Vagina (tissue), 2 donors: Measurements from ENCODE around the gene SIGLEC7. TPM values are rescaled to one million over a fixed set of nuclear protein-coding genes. Genes with fewer than 3 reads are reported as not detected.

Experiments
- DNase-seq, 2 donors: peaks; one replicate each; pipeline ENCODE4 v3.0.0-alpha.2; 2017; ENCODE audit errors: extremely low spot score in 2 of 2
- H3K27ac ChIP-seq: fragments of 200-600 bp; sonication (generic); one replicate; pipeline ENCODE4 v1.5.1; 2019
- H3K27me3 ChIP-seq: fragments of 200-600 bp; sonication (generic); one replicate; pipeline ENCODE4 v1.5.1; 2019
- H3K36me3 ChIP-seq, 2 donors: fragments of 200-600 bp; sonication (generic); one replicate each; pipeline ENCODE4 v1.5.1; 2017 to 2019
- H3K4me1 ChIP-seq: fragments of 200-600 bp; sonication (generic); one replicate; pipeline ENCODE4 v1.5.1; 2019
- H3K4me3 ChIP-seq, 2 donors: fragments of 200-600 bp; sonication (generic); 1 replicate in 1 of 2; 2 replicates in 1 of 2; pipeline ENCODE4 v1.5.1; 2016 to 2019
- H3K9me3 ChIP-seq: fragments of 200-600 bp; sonication (generic); one replicate; pipeline ENCODE4 v1.5.1; 2019
- POLR2A ChIP-seq, 2 donors: fragments of 450-650 bp; IDR thresholded peaks; one replicate each; pipeline ENCODE4 v1.6.1; 2017; ENCODE audit warnings: antibody characterized with exemption in 2 of 2, mild to moderate bottlenecking in 2 of 2, moderate library complexity in 2 of 2
- POLR2AphosphoS5 ChIP-seq, 2 donors: sonication (generic); formaldehyde crosslinking; IDR thresholded peaks; one replicate each; pipeline ENCODE4 v1.9.0; 2017; ENCODE audit warnings: antibody characterized with exemption in 2 of 2, mild to moderate bottlenecking in 2 of 2, low read depth in 1 of 2; ENCODE audit not compliant: insufficient read depth in 1 of 2
- intact Hi-C: fragments of 100-400 bp; cut with DNase I; formaldehyde crosslinking; loops from one replicate; pipeline ENCODE4 v1.15.1; 2023
- total RNA-seq: library from RNA; depleted of rRNA; stranded (reverse); fragments of >200 nt; gene quantifications from one replicate; pipeline ENCODE4 v1.2.3, GENCODE V29; 2016
- TF ChIP-seq, protein P1 (sequence below), 3 experiments: fragments of 450-650 bp in 2 of 3; fragments of 200-600 bp in 1 of 3; sonication (generic) in 1 of 3; IDR thresholded peaks; one replicate each; pipeline ENCODE4 v1.5.1; 2017 to 2019; ENCODE audit warnings: antibody characterized with exemption in 3 of 3, mild to moderate bottlenecking in 2 of 3, moderate library complexity in 2 of 3

The SIGLEC7 gene
- total RNA-seq, 1 donor from 2014 or later, result 1.5 TPM

DNA sequence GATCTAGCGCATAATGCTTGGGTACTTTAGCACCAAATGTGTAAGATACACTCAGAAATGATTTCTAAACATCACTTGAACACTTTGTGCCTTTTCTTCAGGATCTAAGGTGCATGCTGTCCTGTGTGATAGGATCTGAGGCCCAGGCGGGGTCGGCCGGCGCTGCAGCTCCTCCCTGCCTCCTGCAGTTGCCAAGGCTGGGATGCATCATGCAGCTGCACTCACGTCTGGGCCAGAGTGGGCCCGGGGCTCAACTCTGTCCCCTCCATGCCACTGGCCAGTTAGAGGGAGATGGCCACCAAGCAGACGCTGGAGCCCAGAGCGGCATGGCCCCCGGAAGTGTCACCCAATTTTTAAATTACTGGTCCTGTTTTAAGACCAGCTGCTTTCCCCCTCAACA lies 53.5 kb downstream of the SIGLEC7 start:
- TF ChIP-seq, protein P1, sequence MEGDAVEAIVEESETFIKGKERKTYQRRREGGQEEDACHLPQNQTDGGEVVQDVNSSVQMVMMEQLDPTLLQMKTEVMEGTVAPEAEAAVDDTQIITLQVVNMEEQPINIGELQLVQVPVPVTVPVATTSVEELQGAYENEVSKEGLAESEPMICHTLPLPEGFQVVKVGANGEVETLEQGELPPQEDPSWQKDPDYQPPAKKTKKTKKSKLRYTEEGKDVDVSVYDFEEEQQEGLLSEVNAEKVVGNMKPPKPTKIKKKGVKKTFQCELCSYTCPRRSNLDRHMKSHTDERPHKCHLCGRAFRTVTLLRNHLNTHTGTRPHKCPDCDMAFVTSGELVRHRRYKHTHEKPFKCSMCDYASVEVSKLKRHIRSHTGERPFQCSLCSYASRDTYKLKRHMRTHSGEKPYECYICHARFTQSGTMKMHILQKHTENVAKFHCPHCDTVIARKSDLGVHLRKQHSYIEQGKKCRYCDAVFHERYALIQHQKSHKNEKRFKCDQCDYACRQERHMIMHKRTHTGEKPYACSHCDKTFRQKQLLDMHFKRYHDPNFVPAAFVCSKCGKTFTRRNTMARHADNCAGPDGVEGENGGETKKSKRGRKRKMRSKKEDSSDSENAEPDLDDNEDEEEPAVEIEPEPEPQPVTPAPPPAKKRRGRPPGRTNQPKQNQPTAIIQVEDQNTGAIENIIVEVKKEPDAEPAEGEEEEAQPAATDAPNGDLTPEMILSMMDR (IDR thresholded peaks at IDR 0.05), result no peak
- TF ChIP-seq POLR2A (IDR thresholded peaks at IDR 0.05) (no peak), POLR2AphosphoS5 (IDR thresholded peaks at IDR 0.05; ENCODE audit: insufficient read depth in 1 of 2, low read depth in 1 of 2) (no peak)
- Histone ChIP-seq H3K27me3 (no peaks in the 10 kb centered on the region), H3K36me3 (no peaks in the 10 kb centered on the region), H3K9me3 (no peaks in the 10 kb centered on the region), H3K4me3 (no peak overlapping the region), H3K27ac (no peak overlapping the region), H3K4me1 (no peaks in the 10 kb centered on the region)
- intact Hi-C loops, result no loop called here
- peak; percentile 8 to 16 for DNase-seq

DNA sequence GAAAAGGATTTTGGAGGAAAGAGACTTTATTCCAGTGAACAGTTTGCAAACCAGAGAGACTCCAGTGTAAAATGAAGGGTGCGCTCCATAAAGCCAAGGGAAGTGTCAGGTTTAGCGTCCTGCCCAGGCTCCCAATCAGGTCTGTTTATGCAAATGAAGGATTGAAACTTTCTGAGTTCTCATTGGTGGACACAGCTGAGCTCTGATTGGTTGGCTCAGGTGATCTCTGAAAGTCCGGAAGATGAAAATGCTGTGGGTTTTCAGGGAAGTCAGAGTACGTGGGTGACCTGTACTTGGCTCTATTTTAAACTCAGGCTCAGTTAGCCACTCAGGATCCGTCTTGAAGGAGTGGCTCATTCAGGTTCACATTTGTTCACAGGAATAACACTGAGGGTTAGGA lies 54.1 kb downstream of the SIGLEC7 start:
- Histone ChIP-seq H3K27me3 (no peaks in the 10 kb centered on the region), H3K4me3 (no peak overlapping the region), H3K36me3 (no peaks in the 10 kb centered on the region), H3K9me3 (no peaks in the 10 kb centered on the region), H3K4me1 (no peaks in the 10 kb centered on the region), H3K27ac (no peak overlapping the region)
- TF ChIP-seq POLR2AphosphoS5 (IDR thresholded peaks at IDR 0.05; ENCODE audit: insufficient read depth in 1 of 2, low read depth in 1 of 2) (no peak), POLR2A (IDR thresholded peaks at IDR 0.05) (no peak)
- TF ChIP-seq, protein P1 (IDR thresholded peaks at IDR 0.05), result no peak
- peak; percentile 7 to 40 for DNase-seq
- intact Hi-C loops, result no loop called here

DNA sequence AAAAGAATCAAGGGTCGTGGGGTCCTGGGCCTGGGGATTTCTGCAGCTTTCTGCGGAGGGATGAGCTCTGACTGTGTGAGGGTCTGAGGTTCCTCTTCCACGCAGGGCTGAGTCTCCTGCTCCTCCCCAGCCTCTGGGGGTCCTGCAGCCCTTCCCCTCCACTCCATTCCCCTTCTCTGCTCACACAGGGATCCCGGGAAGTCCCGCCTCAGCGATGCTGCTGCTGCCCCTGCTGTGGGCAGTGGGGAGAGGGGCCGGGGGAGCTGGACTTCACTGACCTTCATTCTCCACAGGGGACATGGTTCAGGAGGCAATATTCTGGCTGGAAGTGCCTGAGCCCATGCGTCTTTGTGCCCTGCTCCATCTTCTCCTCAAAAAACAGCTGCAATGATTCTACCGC lies 56.5 kb downstream of the SIGLEC7 start:
- TF ChIP-seq POLR2A (IDR thresholded peaks at IDR 0.05) (no peak), POLR2AphosphoS5 (IDR thresholded peaks at IDR 0.05; ENCODE audit: insufficient read depth in 1 of 2, low read depth in 1 of 2) (no peak)
- TF ChIP-seq, protein P1 (IDR thresholded peaks at IDR 0.05), result no peak
- Histone ChIP-seq H3K4me1 (no peaks in the 10 kb centered on the region), H3K27me3 (no peaks in the 10 kb centered on the region), H3K36me3 (no peaks in the 10 kb centered on the region), H3K9me3 (no peaks in the 10 kb centered on the region), H3K27ac (no peak overlapping the region), H3K4me3 (no peak overlapping the region)
- peak in 1 of 2 donors; percentile 34 for DNase-seq
- intact Hi-C loops, result no loop called here

DNA sequence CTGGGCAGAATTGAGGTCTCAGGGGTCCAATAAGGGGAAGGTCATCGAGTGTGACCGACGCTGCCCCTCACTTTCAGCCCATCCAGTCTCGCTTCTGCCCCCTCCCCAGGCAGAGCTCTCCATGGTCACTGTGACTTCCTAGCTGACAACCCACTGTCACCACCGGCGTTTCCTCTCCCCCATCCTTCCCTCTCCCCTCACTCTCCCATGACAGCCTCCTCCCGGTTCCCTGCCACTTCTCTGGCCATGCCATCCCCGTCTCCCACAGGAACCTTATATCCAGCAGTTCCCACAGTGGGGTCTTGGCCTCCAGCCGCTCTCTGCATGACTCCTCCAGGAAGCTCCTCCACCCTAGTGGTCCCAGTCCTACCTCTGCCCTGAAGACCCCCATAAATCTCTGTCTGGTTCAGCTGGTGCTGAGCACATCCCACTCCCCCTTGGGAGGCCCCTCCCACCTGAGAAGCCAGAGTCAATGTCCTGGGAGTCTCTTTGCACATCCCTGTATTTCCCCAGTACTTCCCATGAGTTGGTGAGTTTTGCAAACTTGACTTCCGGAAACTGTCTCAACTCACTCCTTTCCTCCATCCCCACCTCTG lies 58.1 kb downstream of the SIGLEC7 start:
- H3K36me3 ChIP-seq, result no peaks in the 10 kb centered on the region
- no peaks in the 10 kb centered on the region for H3K4me1 ChIP-seq
- H3K27ac ChIP-seq, result no peak overlapping the region
- DNase-seq, result peak in 1 of 2 donors; percentile 75
- no peak for TF ChIP-seq POLR2AphosphoS5 (IDR thresholded peaks at IDR 0.05; ENCODE audit: insufficient read depth in 1 of 2, low read depth in 1 of 2)
- TF ChIP-seq, protein P1 (IDR thresholded peaks at IDR 0.05), result no peak
- no peak for TF ChIP-seq POLR2A (IDR thresholded peaks at IDR 0.05)
- intact Hi-C loops, result no loop called here
- H3K9me3 ChIP-seq, result no peaks in the 10 kb centered on the region
- no peaks in the 10 kb centered on the region for H3K27me3 ChIP-seq
- no peak overlapping the region for H3K4me3 ChIP-seq

GRCh38 chr19:51201712-51202111 lies 59.6 kb downstream of the SIGLEC7 start:
- Histone ChIP-seq H3K4me1 (no peaks in the 10 kb centered on the region), H3K9me3 (no peaks in the 10 kb centered on the region), H3K27ac (no peak overlapping the region), H3K4me3 (no peak overlapping the region), H3K36me3 (no peaks in the 10 kb centered on the region), H3K27me3 (no peaks in the 10 kb centered on the region)
- intact Hi-C loops, result no loop called here
- TF ChIP-seq POLR2AphosphoS5 (IDR thresholded peaks at IDR 0.05; ENCODE audit: insufficient read depth in 1 of 2, low read depth in 1 of 2) (no peak), POLR2A (IDR thresholded peaks at IDR 0.05) (no peak)
- TF ChIP-seq, protein P1 (IDR thresholded peaks at IDR 0.05), result no peak
- peak in 1 of 2 donors; percentile 78 for DNase-seq
